Vagina (tissue), 2 donors: Measurements from ENCODE around the gene SIPA1. TPM values are rescaled to one million over a fixed set of nuclear protein-coding genes. Genes with fewer than 3 reads are reported as not detected.

ENCODE experiments used
- DNase-seq, 2 donors: peaks; one replicate each; pipeline ENCODE4 v3.0.0-alpha.2; 2017; ENCODE audit errors: extremely low spot score in 2 of 2
- H3K27ac ChIP-seq: fragments of 200-600 bp; sonication (generic); one replicate; pipeline ENCODE4 v1.5.1; 2019
- H3K27me3 ChIP-seq: fragments of 200-600 bp; sonication (generic); one replicate; pipeline ENCODE4 v1.5.1; 2019
- H3K36me3 ChIP-seq, 2 donors: fragments of 200-600 bp; sonication (generic); one replicate each; pipeline ENCODE4 v1.5.1; 2017 to 2019
- H3K4me1 ChIP-seq: fragments of 200-600 bp; sonication (generic); one replicate; pipeline ENCODE4 v1.5.1; 2019
- H3K4me3 ChIP-seq, 2 donors: fragments of 200-600 bp; sonication (generic); 1 replicate in 1 of 2; 2 replicates in 1 of 2; pipeline ENCODE4 v1.5.1; 2016 to 2019
- H3K9me3 ChIP-seq: fragments of 200-600 bp; sonication (generic); one replicate; pipeline ENCODE4 v1.5.1; 2019
- POLR2A ChIP-seq, 2 donors: fragments of 450-650 bp; IDR thresholded peaks; one replicate each; pipeline ENCODE4 v1.6.1; 2017; ENCODE audit warnings: antibody characterized with exemption in 2 of 2, mild to moderate bottlenecking in 2 of 2, moderate library complexity in 2 of 2
- POLR2AphosphoS5 ChIP-seq, 2 donors: sonication (generic); formaldehyde crosslinking; IDR thresholded peaks; one replicate each; pipeline ENCODE4 v1.9.0; 2017; ENCODE audit warnings: antibody characterized with exemption in 2 of 2, mild to moderate bottlenecking in 2 of 2, low read depth in 1 of 2; ENCODE audit not compliant: insufficient read depth in 1 of 2
- intact Hi-C: fragments of 100-400 bp; cut with DNase I; formaldehyde crosslinking; loops from one replicate; pipeline ENCODE4 v1.15.1; 2023
- total RNA-seq: library from RNA; depleted of rRNA; stranded (reverse); fragments of >200 nt; gene quantifications from one replicate; pipeline ENCODE4 v1.2.3, GENCODE V29; 2016
- TF ChIP-seq, protein P1 (sequence below), 3 experiments: fragments of 450-650 bp in 2 of 3; fragments of 200-600 bp in 1 of 3; sonication (generic) in 1 of 3; IDR thresholded peaks; one replicate each; pipeline ENCODE4 v1.5.1; 2017 to 2019; ENCODE audit warnings: antibody characterized with exemption in 3 of 3, mild to moderate bottlenecking in 2 of 3, moderate library complexity in 2 of 3

The SIPA1 gene
- total RNA-seq, 1 donor from 2014 or later, result 63.3 TPM

- peaks cover 0 to 38% of the 10 kb centered on the region in 2 donors for H3K36me3 ChIP-seq
- no peaks in the 10 kb centered on the region for H3K9me3 ChIP-seq
- intact Hi-C loops, result no loop called here
- peak in 1 of 2 donors; percentile 86 for DNase-seq
- peak overlapping the region; percentile 73 to 88 for H3K4me3 ChIP-seq
- H3K27ac ChIP-seq, result peak overlapping the region; percentile 96
- TF ChIP-seq, protein P1, sequence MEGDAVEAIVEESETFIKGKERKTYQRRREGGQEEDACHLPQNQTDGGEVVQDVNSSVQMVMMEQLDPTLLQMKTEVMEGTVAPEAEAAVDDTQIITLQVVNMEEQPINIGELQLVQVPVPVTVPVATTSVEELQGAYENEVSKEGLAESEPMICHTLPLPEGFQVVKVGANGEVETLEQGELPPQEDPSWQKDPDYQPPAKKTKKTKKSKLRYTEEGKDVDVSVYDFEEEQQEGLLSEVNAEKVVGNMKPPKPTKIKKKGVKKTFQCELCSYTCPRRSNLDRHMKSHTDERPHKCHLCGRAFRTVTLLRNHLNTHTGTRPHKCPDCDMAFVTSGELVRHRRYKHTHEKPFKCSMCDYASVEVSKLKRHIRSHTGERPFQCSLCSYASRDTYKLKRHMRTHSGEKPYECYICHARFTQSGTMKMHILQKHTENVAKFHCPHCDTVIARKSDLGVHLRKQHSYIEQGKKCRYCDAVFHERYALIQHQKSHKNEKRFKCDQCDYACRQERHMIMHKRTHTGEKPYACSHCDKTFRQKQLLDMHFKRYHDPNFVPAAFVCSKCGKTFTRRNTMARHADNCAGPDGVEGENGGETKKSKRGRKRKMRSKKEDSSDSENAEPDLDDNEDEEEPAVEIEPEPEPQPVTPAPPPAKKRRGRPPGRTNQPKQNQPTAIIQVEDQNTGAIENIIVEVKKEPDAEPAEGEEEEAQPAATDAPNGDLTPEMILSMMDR (IDR thresholded peaks at IDR 0.05), result no peak
- no peak for TF ChIP-seq POLR2A (IDR thresholded peaks at IDR 0.05)
- no peak for TF ChIP-seq POLR2AphosphoS5 (IDR thresholded peaks at IDR 0.05; ENCODE audit: insufficient read depth in 1 of 2, low read depth in 1 of 2)
- H3K4me1 ChIP-seq, result peaks cover 24% of the 10 kb centered on the region
- H3K27me3 ChIP-seq, result no peaks in the 10 kb centered on the region
These were observed 23.8 kb downstream of the SIPA1 start for GRCh38 chr11:65661599-65662246.

DNA sequence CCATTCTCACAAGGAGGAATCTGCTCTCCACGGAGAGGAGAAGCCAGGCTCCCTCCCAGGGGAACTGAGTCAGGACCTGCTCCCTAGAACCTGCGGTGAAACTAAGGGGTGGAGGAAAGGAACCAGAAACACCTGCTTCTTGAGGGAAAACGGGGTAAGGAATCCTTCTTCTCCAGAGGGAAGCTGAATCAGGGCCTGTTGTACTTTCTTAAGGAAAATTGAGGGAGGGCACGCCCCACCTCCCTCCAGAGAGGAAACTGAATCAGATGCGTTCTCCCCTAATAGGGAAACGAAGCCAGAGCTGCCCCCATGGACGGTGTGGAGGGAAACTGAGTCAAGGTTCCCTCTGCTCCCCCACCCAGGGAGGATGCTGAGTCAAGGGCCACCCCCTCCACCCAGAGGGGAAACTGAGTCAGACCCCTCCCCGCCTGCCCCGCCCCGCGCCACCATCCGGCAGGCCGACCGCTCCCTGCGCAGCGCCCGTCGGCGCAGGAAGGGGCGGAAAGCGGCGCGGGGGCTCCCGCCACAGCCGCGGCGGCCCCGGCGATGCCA, 24.4 kb downstream of the SIPA1 start:
- DNase-seq, result peak in 1 of 2 donors; percentile 88
- peak overlapping the region; percentile 73 to 88 for H3K4me3 ChIP-seq
- peaks cover 0 to 38% of the 10 kb centered on the region in 2 donors for H3K36me3 ChIP-seq
- H3K9me3 ChIP-seq, result no peaks in the 10 kb centered on the region
- peaks cover 24% of the 10 kb centered on the region for H3K4me1 ChIP-seq
- TF ChIP-seq POLR2A (IDR thresholded peaks at IDR 0.05) (no peak), POLR2AphosphoS5 (IDR thresholded peaks at IDR 0.05; ENCODE audit: insufficient read depth in 1 of 2, low read depth in 1 of 2) (no peak)
- TF ChIP-seq, protein P1 (IDR thresholded peaks at IDR 0.05), result no peak
- intact Hi-C loops, result no loop called here
- H3K27me3 ChIP-seq, result no peaks in the 10 kb centered on the region
- peak overlapping the region; percentile 96 for H3K27ac ChIP-seq

GRCh38 chr11:65662799-65663638, 25.1 kb downstream of the SIPA1 start, which contains the start of gene RELA:
RELA (minus strand) TSS chr11:65662916; CDS start chr11:65662832, 84 bp downstream.
- DNase-seq, result peak in 1 of 2 donors; percentile 95
- Histone ChIP-seq H3K4me1 (peaks cover 24% of the 10 kb centered on the region), H3K36me3 (peaks cover 0 to 31% of the 10 kb centered on the region in 2 donors), H3K9me3 (no peaks in the 10 kb centered on the region), H3K27me3 (no peaks in the 10 kb centered on the region), H3K4me3 (peak within 1 kb of the TSS; percentile 73 to 88), H3K27ac (peak within 1 kb of the TSS; percentile 96)
- TF ChIP-seq POLR2A (IDR thresholded peaks at IDR 0.05) (peak in 1 of 2 donors; percentile 78), POLR2AphosphoS5 (IDR thresholded peaks at IDR 0.05; ENCODE audit: insufficient read depth in 1 of 2, low read depth in 1 of 2) (peak; percentile 72 to 97)
- TF ChIP-seq, protein P1 (IDR thresholded peaks at IDR 0.05), result peak in 1 of 3 experiments; percentile 5
- intact Hi-C loops, result no loop called here

DNA sequence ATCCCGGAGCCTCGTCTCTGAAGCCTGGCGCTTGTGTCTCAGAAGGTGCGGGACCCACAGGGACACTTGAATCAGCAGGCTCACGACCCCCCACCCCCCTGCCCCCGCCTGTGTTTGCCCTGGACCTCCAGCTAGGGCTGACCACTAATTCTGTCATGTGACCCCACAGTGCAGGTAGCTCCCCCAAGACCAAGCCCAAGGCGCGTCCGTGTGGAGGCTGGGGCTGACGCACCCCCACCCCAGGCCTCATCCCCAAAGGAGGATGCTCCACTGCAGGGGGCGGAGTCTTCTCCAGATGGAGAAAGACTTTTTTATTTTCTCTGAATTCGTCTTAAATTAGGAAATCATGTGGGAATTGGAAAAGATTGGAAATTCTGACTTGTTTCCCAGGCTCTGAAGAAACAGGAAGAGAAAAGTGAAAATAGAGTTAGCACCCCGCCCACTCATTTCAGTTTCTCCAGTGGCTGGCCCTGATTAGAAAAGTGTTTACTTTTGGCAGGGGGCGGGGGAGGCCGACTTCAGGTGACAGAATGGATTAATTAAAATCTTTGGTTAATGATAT, 25.8 kb downstream of the SIPA1 start:
- Histone ChIP-seq H3K4me3 (peak overlapping the region; percentile 73 to 88), H3K27ac (peak overlapping the region; percentile 96), H3K4me1 (peaks cover 24% of the 10 kb centered on the region), H3K36me3 (peaks cover 0 to 24% of the 10 kb centered on the region in 2 donors), H3K9me3 (no peaks in the 10 kb centered on the region), H3K27me3 (no peaks in the 10 kb centered on the region)
- intact Hi-C loops, result no loop called here
- TF ChIP-seq POLR2AphosphoS5 (IDR thresholded peaks at IDR 0.05; ENCODE audit: insufficient read depth in 1 of 2, low read depth in 1 of 2) (peak in 1 of 2 donors; percentile 70), POLR2A (IDR thresholded peaks at IDR 0.05) (peak in 1 of 2 donors; percentile 52)
- TF ChIP-seq, protein P1 (IDR thresholded peaks at IDR 0.05), result no peak
- peak in 1 of 2 donors; percentile 93 for DNase-seq
